GM21529 (cell line): ENCODE data around the gene GZMM.
A peak's percentile ranks its signal among the peaks of the same experiment; 100 is the strongest.

ENCODE experiments used
- ATAC-seq: cut with Tn5 transposase; IDR thresholded peaks from one replicate; pipeline ENCODE4 v1.9.1; 2021; ENCODE audit not compliant: unreplicated experiment

Gene GZMM

DNA sequence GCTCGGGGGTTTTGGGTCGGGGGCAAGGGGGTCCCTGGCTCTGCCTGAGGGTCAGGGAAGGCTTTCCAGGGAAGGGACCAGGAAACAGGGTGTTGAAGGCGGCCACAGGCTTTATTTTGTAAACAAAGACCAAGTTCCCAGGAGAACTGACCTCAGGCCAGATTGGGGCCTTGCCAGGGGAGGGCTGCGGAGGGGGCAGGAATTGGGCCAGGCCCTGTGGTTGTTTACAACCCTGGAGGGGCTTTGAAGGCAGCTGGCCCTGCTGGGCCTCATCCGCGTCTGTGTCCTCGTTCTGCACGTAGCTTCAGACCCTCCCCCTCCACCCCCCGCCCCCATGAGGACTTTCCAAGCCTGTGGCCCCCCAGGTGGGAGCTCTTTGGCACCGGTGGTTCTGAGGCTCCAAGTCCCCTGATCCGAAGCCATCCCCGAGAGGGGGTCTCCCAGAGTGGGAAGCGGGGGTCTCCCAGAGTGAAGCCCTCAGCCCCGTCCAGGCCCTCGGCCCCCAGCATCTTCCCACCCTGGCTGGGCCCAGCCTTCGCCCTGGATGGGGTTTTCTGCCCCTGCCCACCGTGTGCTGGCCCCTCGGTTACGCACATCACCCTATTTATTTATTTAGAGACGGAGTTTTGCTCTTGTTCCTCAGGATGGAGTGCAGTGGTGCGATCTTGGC lies 15.1 kb downstream of the GZMM start:
- ATAC-seq = no peak

DNA sequence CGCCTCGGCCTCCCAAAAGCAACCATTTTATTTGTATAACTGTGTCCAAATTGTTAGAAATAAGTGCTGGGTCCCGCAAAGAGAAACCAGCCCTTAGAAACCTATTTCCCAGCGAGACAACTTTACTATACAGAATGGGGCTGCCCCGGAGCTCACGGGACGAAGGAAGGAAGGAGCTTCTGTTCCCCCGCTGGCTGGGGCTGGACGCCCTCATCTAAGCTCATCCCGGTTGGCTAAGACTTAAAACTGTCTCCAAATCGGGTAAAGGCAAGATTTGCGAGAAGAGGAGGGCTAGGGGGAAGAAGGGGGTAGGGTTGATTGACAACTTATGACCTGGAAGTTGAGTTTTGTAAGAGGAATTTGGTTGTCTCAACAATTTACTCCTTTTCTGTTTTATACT lies 16.3 kb downstream of the GZMM start:
- no peak for ATAC-seq

DNA sequence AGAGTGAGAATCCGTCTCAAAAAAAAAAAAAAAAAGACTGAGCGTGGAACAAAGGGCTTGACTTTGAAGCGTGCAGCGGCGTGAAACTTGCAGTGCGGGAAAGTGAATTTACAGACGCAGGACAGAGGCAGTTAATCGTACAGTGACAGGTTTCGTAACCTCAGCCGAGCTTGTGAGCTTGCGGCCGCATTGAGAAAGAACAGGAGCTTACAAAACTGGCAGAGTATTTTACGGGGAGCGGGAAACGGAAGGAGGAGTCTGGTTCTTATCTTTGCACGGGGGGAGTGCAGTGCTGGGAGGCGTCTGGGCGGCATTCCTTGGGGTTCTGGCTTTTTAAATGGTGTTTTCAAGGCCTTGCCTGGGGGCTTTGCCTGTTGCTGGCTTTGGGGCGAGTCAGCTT lies 22.6 kb downstream of the GZMM start:
- no peak for ATAC-seq

DNA sequence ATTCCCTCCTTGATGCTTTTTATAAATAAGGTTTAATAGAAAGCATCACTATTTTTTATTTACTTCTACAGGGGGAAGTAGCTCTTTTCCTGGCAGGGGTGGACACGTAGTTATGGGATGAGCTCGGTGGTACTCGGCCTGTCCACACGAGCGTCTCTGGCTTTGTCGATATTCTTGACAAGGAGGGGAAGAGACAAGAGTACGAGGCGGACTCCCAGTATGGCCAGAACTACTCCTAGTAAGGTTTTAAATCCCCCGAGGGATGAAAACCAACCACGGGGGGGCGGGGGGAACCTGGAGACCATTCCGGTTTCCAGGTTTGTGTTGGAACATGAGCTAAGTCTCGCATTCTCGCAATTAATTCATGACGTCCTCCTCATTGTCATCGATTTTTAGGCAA lies 23.0 kb downstream of the GZMM start:
- ATAC-seq = no peak

DNA sequence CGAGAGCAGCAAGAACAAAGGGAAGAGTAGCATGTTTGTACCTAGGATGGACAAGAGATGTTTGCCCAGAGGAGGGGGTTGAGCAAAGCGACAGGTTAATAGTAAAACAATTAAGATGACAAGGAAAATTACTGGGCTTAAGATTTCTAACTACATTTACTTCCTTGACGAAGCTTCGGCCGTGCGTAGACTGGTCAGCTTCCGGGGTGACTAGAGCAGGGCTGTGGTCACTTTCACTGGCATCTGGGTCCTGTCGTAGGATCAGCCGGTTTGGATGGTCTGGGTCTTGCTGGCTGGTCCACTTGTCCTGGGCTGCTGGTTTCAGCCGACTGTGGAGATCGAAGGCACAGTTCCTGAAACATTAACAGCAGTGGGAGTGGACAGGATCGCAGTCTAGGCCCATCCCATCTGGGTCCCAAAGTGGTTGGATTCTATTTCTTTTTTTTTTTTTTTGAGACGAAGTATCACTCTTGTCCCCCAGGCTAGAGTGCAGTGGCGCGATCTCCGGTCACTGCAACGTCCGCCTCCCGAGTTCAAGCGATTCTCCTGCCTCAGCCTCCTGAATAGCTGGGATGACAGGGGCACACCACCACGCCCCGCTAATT lies 23.5 kb downstream of the GZMM start:
- ATAC-seq = no peak

DNA sequence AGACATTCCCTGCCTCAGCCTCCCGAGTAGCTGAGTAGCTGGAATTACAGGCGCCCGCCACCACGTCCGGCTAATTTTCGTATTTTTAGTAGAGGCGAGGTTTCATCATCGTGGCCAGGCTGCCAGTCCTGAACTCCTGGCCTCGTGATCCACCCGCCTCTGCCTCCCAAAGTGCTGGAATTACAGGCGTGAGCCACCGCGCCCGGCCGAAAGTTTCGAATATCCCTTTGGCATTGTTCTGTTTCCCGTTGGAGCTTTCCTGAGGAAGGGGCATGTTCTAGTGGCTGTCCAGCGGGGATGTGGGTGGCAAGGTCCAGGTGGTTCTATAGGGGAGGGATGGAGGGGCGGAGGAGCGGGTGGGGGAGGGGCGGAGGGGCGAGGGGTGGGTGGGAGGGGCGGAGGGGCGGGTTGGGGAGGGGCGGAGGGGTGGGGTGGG lies 26.4 kb downstream of the GZMM start:
- no peak for ATAC-seq

DNA sequence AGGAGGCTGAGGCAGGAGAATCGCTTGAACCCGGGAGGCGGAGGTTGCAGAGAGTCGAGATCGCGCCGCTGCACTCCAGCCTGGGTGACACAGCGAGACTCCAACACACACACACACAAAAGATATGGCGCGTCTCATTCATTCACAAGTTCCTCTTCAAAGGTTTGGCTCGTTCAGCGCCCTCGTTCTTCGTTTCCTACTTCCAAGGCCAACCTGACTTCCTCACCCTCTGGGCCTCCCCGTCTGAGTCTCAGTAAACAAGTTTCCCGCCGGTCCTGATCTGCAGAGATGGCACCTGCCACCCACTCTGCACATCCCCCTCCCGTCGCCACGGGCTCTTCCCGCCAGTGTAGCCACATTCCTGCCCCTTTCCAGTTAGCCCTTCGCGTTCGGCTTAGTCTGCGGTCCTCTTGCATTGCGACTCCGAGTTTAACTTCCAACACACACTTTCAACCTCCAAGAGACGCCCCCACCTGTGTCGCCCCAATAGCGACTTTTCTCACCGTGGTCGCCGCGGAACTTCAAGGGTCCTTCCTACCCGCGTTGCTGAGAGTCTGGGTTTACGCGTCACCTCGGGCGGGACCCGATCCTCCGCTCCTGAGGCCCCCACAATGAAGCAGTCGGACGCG lies 27.2 kb downstream of the GZMM start:
- no peak for ATAC-seq

DNA sequence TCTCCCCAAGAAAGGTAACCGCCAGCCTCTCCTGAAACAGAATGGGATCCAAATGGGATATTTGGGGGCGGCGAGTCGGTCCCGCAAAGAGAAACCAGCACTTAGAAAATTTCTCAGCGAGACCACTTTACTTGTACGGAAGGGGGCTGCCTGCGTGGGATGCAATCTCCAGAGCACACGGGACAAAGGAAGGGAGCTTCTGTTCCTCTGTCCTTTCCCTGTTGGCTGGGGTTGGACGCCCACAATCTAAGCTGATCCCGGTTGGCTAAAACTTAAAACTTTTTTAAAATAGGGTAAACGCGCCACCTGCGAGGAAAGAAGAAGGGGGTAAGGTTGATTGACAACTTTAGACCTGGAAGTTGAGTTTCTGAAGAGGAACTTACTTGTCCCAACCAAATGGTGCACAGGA lies 27.7 kb downstream of the GZMM start:
- ATAC-seq = no peak

DNA sequence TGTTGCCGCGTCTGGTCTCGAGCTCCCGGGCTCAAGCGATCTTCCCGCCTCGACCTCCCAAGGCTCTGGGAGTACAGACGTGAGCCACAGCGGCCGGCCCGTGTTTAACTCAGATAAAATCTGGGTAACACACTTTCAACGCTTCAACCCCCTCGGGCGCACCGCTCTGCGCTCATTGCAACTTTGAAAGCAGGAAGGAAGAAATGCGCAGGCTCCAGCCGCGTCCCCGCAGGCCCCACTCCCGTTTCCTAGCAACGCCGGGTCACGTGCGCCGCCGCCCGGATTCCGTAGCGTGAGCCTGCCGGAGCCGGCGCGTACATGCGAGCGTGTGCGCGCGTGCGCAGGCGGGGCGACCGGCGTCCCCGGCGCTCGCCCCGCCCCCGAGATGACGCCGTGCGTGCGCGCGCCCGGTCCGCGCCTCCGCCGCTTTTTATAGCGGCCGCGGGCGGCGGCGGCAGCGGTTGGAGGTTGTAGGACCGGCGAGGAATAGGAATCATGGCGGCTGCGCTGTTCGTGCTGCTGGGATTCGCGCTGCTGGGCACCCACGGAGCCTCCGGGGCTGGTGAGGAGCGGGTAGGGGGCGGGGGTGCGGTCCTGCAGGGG lies 28.4 kb downstream of the GZMM start, which contains the start of gene BSG:
Gene BSG (plus strand): TSS at position 457 of the 603 bp plus-strand sequence. CDS start 39 bp downstream, at position 496.
- ATAC-seq = peak; percentile 75

DNA sequence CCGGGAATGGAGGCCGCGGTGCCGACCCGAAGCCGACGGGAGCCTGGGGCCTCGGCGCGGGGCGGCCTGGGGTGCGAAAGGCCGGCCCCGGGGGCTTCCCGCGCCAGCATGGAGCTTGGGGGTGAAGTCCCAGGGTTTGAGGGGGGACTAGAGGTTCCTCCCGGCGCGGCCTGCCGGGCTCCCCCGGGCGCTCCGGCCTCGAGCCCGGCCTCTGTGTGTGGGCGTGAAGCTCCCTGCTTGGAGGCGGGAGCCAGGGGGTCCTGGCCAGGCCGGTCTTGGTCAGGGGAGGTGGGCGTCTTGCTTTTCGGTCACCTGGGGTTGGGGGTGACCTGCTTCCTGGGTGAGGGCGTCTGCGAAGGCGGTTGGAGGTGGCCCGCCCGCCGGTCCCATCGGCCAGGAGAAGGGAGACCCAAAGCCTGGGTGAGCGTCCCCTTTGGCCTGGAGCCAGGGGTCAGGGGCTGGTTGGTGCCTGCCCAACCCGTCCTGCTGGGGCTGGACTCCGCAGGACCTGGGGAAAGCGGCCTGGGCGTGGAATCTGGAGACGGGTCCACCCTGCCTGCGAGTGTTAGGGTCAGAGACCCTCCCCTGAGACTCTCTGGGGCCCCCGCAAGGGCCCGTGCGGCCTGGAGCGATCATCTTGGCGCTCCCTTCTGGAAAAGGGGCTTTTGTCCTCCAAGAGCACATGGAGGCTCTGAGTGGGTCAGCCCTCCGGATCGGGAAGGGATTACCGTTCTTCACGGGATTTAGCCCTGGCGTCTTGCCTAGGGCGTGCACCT lies 29.1 kb downstream of the GZMM start:
- ATAC-seq = peak; percentile 21

DNA sequence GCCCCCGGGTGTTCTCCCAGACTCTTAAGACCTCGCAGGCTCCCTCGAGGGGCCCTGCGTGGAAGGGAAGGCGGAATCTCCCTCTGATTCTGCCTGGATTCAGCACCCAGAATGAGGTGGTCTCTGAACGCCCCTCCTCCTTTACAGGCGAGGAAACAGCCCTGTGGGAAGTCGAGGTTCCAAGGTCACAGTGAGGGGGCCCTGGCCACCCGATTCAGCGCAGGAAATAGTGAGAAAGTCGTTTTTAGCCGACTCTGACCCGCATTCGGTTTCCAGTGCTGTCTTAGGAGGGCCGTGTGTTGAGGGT lies 29.6 kb downstream of the GZMM start:
- ATAC-seq = no peak

DNA sequence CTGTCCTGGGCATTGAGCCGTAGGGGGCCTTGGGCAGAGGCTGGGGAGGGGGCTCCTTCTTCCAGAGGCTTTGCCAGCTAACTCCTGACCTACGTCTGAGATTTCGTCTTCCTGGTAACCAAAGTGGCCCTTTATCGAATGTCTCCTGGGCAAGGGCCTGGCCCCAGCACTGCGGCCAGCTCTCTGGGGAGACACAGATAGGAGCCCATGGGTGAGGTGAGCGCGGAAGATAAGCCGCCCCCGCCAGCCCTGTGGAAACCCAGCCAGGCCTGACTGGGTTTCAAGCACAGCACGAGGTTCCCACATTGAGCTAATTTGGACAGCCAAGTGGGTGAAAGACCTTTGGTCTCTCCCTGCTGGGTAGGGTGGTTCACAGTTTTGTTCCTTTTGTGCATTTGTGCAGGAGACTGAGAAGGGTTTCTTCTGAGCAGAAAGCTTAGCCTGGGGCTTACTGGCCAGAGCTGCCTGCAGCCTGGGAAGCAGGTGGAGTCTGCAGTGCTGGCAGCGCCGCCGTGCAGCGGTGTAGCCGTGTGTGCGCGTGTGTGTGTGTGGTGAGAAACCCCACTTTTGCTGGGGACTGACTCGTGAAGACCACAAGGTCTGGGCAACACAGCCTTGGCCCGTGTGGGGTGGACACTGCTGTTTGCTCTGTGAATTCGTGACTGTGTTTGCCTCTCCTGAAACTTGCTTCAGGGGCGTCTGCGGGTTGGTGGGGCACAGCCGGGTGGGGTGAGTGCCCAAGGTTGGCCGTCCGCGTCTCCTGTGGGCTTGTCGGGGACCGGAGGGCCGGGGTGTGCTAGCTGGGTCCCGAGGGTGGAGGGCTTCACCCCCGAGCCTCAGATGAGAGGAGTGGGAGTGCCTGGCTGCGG lies 31.0 kb downstream of the GZMM start:
- ATAC-seq = no peak

DNA sequence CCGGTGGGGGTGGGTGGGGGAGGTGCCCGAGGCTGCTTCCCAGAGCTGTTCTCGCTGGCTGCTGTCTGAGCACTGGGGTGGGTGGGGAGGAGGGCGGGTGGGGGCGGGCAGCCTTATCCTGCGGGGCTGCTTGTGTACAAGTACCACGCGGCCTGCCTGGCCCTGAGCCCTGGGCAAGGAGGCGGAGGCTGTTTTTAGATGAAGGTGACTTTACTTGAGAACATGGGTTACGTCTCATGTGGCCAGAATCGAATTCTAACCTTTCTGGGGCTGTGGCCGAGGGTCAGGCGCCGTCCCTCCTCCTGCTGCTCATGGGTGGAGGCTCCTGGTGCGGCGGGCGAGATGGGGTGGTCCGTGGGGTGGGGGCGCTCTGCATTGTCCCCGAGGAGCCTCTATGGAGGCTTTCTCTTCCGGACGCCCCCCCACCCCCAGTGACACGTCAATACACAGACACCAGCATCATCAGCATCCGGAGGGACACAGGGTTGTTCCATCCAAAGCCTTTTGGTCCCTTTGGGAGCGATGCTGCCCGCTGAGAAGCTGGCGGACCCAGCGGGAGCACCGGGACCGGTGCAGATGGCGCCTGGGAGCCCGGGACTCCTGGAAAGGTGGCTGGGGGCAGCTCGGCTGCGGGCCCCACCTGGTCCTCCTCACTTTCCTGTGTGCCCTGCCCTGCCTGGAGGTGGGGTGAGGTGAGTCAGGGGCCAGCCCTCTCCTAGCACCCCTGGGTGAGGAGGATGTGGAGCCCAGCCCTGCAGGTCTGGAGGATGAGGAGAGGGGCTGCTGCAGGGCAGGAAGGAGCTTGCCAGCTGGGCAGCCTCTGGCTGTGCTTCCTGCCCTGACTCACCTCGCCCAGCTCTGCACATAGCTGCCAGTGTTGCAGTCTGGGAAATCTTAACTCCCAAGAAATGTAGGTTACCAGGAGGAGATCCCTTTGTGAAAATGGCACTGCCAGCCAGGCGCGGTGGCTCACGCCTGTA lies 32.0 kb downstream of the GZMM start:
- no peak for ATAC-seq

DNA sequence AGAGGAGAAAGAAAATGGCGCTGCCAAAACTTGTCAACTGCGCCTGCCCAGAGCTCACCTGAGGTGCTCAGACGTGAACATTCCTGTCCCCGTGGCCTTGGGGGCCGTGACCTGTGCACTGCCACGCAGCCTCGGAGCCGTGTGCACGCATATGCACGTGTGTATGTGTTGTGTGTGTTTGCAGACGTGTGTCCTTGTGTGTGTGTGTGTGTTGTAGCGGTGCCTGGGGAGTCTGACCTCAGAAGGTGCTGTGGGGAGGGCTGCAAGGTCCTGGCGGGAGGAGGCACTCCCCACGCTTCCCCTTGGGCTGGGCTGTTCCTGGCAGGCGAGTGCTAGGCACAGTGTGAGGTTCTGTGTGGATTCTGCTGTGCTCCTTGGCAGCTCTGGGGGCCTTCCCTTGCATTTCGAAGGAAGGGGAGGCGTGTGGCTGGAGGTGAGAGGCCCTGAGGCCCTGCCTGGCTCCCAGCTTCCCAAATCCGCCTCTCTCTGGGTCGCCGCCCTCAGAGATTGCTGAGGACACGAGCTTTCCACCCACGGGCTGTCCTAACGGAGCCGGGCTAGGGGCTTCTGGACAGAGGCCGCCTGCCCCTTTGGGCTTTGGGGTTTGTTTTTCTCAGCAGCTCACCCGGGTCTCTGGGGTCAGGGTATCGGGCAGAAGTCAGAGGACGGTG lies 33.0 kb downstream of the GZMM start:
- ATAC-seq = no peak

DNA sequence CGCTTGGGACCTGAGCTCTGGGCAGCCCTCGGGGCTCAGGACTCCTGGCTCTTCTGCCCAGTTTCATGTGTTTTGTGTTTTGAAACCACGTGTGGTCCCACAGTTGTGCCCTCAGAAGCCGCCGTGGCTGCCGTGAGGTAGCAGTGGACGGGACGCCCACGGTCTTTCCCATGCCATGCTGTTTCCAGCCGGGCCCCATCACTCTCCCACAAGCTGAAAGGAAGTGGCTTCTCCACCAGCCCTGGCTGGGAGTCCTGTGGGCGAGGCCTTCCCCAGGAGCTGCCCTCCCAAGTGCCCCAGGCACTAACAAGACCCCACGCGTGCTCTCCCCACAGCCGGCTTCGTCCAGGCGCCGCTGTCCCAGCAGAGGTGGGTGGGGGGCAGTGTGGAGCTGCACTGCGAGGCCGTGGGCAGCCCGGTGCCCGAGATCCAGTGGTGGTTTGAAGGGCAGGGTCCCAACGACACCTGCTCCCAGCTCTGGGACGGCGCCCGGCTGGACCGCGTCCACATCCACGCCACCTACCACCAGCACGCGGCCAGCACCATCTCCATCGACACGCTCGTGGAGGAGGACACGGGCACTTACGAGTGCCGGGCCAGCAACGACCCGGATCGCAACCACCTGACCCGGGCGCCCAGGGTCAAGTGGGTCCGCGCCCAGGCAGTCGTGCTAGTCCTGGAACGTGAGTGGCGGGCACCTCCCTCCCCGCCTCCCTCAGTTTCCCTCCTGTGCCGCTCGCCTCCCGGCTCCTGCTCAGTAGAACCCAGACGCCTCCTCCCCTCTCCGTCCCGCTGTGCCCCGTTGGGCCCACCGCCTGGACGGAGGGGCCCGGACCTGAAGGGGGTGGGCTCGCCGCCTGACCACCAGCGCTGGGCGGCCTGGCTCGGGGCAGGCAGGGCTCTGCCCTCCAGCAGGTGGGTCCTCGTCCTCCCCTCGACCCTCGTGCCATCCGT lies 33.9 kb downstream of the GZMM start:
- ATAC-seq = no peak

DNA sequence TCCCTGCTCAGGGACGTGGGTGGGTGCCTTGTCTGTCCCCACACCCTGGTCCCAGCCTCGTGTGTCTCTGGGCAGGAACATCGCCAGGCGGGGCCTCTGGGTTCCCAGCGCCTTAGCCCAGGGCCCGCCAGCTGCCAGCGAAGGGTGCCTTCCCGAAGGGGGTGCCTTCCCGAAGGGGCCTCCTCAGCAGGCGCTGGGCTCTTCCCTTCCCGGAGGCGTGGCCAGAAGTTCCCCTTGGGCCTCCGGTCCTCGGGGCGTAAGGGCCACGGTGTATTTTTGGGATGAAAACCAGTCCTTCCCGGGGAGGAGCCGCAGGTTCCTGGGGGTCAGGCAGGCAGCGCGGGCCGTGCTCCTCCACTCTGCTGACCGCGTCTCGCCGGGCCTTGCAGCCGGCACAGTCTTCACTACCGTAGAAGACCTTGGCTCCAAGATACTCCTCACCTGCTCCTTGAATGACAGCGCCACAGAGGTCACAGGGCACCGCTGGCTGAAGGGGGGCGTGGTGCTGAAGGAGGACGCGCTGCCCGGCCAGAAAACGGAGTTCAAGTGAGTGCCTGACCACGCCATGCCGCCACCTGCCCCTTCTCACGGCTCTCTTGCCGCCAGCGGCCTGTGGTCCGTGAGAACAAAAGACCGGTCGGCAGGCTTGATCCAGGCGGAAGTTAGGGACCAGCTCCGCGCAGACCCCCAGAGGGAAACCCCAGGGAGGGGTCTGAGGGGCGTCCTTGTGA lies 35.4 kb downstream of the GZMM start:
- no peak for ATAC-seq

DNA sequence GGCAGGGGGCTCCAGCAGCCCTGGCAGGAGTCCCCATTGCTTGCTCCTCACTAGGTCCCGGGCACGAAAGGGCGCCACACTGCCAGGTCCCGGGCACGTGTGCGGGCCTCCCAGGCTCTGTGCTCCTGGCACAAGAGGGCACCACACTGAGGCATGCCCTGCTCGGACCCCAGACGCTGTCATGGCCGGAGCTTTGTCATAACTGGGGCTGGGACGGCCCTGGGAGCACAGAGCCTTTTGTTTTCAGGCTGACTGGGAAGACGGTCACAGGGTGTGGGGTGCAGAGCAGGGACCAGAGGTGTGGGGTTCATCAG lies 35.9 kb downstream of the GZMM start:
- ATAC-seq = no peak
